Activated T-helper 9 cell treated with anti-CD3 and anti-CD28 coated beads, Interleukin-2, amount 50 U/mL, for 16 hours (primary cell): Measurements from ENCODE around the gene DAG1.
A peak's percentile ranks its signal among the peaks of the same experiment; 100 is the strongest.

Experiments used
- DNase-seq: peaks from one replicate; pipeline ENCODE4 v3.0.0-alpha.2; 2020; ENCODE audit warnings: low read depth

Gene DAG1

GRCh38 chr3:49469936-49470713 is at the start of gene DAG1:
TSS of gene DAG1 (plus strand) at chr3:49470267. CDS start at chr3:49510535, 40,268 bp downstream.
- DNase-seq = peak; percentile 94

- no peak for DNase-seq
These were observed 48.1 kb upstream of the DAG1 start for GRCh38 chr3:49421890-49422378.

DNA sequence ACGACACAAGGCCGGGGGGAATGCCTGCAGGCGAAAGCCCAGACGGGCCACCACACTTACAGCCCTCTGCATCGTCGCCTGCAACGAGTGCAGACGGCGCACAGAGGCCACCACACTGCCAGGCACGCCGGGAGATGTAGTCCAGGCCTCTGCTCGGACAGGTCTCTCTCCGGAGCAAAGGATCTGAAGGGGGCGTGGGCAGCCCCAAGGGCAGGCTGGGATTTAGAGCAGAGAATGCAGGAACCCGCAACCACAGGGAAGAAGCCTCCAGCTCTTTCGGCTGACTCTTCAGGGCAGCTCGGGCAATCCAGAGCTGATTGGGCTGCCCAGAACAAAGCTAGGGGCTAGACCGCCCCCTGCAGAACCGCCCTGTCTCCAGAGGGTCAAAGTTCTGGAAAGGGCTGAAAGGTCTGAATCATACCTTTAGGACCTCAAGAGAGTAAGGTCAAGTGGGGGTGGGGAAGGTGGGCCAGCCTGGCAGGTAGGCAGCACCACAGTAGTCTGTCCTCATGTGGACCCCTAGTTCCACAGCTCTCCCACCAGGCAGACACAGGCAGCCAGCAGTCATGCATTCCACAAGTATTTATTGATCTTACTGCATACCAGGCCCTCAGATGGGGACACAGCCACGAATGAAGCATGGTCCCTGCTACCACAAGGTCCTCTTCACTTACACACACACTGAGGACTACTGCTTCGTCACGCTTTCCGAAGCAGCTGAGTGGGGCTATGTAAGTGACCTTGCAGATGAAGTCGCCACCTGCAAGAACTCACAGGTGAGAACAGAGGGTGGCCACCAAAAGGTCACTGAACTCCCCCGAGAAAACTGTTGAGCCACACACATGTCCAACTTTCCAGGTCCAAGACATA is 47.5 kb upstream of the DAG1 start, which contains the start of gene AMT:
Gene AMT, minus strand, starts transcription at position 95 of the 870 bp plus-strand sequence. Its CDS starts 23 bp downstream, at position 72.
- no peak for DNase-seq

DNA sequence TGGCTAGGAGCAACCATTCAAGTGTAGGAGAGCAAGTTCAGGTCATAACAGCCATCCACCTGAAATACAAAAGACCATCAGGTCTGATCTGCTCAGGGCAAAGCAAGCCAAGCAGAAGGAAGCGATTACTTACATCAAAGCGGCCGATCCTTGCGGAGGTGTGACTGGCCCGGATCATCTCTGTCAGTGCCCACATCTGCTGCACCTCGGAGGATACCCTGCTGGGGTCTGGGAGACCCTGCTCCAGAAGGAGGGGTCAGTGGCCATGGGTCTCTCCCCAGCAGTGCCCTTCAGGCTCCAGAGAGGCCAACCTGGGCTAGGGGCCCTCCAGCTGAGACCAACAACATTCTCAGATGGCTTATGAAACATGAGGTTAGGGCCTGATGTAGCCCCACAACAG is 45.3 kb upstream of the DAG1 start:
- no peak for DNase-seq

DNA sequence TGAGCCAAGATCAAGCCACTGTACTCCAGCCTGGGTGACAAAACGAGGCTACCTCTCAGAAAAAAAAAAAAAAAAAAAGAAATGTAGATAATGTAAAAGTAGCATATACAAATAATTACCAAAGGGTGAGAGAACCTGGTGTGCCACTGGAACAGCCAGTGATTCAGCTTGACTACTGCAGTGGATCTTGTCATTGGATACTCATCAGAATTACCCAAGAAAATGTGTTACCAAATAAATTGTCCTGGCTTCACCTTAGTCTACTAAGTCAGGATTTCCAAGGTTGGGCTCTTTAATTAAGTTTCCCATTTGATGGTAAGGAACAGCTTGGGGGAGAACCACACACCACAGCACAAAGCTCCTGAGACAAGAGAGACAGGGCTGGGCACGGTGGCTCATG is 42.5 kb upstream of the DAG1 start:
- DNase-seq = no peak

- no peak for DNase-seq
These were observed 41.4 kb upstream of the DAG1 start for GRCh38 chr3:49428752-49429080.

GRCh38 chr3:49434731-49435130 is 35.3 kb upstream of the DAG1 start:
- DNase-seq = no peak

GRCh38 chr3:49445391-49445790 is 24.7 kb upstream of the DAG1 start:
- DNase-seq = no peak

DNA sequence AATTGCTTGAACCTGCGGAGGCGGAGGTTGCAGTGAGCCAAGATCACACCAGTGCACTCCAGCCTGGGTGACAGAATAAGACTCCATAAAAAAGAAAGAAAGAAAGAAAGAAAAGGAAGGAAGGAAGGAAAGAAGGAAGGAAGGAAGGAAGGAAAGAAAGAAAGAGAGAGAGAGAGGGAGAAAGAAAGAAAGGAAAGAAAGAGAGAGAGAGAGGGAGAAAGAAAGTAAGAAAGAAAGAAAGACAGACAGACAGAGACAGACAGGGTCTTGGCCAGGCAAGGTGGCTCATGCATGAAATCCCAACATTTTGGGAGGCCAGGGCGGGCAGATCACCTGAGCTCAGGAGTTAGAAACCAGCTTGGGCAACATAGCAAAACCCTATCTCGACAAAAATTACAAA is 16.4 kb upstream of the DAG1 start:
- DNase-seq = no peak

DNA sequence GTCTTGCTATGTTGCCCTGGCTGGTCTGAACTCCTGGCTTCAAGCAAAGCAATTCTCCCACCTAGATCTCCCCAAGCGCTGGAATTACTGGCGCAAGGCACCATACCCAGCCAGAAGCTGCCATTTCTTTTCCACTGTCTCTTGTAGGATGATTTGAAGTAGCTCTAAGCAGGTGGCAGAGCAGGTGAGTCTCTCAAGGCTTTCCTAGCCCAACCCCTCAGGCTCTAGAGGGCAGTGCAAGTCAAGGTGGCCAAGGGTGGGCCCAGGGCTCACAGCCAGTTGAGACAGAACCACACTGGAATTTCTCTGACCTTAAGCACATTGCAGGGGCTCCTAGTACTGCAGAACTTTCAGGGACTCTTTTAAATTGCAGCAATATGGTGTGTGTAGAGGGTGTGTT is 15.6 kb upstream of the DAG1 start:
- no peak for DNase-seq

DNA sequence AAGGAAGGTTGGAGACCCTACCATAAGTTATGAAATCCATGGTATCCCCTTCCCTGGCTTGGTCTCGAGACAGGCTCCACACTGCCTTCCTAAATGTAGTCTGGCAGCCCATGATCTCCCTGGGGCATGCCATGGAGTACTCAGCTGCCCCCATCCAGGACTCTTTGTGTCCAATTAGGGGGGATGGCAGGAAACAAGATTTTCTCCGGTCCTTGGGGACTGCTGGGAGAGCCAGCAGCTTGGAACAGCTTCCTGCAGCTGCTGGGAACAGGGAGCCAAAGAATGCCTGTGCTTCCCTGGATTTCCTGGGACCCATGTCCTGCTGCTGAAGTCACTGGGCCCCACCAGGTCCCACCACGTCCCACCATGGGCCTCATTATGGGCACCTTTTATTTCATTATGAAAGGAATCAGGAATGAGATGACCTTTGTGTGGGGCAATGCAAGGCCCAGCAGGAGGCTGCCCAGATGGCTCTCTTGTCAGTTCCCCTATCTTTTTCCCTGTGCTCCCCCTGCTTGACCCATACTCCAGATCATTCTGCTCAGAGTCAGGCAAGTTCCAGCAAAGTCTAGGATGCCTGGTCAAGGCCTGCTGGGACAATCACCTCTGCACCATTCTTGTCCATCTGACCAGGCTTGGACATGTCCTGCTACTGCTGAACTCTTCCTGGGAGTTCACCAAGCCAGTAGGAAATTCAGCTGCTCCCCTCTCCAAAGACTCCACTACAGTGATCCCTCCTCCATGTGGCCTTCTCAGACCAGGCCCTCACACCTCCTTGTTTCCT is 15.0 kb upstream of the DAG1 start:
- no peak for DNase-seq

GRCh38 chr3:49456466-49456865 is 13.6 kb upstream of the DAG1 start:
- no peak for DNase-seq

- no peak for DNase-seq
These were observed 9.7 kb upstream of the DAG1 start for GRCh38 chr3:49460188-49460890.

GRCh38 chr3:49460956-49461355 is 9.1 kb upstream of the DAG1 start:
- DNase-seq = no peak

- no peak for DNase-seq
These were observed 8.5 kb upstream of the DAG1 start for GRCh38 chr3:49461443-49462171.

DNA sequence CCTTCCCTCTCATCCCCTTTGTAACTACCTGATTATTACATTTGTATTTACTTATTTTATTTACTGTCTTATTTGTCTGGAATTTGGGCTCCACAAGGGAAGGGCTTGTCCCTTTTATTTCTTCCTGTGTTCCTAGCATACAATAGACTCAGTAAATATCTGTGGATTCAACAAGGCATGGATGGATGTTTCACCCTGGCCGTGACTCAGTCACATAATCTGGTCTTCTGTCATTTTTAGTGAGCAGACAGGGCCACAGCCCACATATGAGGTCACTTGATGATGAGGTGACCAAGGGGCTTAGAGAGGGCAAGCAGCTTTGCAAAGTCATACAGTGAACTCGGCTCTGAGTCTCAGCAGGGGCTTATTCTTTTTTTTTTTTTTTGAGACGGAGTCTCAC is 7.8 kb upstream of the DAG1 start:
- no peak for DNase-seq

DNA sequence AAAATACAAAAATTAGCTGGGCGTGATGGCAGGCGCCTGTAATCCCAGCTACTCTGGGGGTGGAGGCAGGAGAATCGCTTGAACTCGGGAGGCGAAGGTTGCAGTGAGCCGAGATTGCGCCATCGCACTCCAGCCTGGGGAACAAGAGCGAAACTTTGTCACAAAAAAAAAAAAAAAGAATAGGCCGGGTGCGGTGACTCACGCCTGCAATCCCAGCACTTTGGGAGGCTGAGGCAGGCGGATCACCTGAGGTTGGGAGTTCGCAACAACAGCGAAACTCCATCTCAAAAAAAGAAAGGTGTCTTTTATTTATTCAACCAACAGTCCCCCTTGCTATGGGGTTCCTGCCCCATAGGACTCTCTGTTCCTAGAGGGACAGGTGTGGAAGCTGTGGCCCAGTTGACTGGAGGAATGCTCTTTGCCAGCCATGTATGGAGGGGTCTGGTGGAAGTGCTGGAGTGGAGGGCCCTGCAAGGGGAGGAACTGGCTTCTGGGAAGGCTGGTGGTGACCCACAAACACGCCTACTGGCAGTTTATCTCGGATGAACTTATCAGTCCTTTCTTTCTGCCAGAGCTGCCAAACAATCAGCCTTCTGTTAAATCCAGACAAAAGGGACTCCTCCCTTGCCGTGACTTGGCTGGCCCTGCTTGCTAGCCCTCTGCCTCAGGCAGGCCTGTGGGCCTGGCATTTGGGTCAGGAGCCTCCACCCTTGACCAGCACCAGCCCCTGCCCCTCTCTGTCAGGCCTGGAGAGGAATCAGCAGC is 4.6 kb upstream of the DAG1 start:
- DNase-seq = no peak

DNA sequence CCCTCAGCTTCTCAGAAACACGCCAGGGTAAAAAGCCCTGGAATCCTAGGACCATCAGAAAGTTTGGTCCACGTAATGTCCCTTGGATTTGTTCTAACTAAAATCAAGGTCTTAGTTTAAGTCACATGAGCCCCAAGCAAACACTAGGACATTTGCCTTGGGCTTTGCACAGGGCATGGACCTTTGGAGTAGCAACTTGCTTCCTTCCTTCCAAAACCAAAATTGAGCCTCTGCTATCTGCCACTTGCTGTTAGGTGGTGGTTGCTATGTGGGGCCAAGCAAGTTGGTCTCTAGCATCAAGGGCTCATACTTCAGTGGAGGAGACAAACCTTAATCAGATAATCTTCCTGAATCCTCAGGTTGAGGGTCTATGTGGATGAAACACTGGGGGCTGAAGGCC is 4.0 kb upstream of the DAG1 start:
- no peak for DNase-seq

GRCh38 chr3:49469037-49469935 is 781 bp upstream of the DAG1 start:
- DNase-seq = no peak
